Measurements from ENCODE around the gene RPL38. TPM values are rescaled to one million over a fixed set of nuclear protein-coding genes. Genes with fewer than 3 reads are reported as not detected.

The RPL38 gene
- polyA plus RNA-seq, 1 of the 3 experiments (the other 2 are of a cell fraction) = 4,154 TPM

DNA sequence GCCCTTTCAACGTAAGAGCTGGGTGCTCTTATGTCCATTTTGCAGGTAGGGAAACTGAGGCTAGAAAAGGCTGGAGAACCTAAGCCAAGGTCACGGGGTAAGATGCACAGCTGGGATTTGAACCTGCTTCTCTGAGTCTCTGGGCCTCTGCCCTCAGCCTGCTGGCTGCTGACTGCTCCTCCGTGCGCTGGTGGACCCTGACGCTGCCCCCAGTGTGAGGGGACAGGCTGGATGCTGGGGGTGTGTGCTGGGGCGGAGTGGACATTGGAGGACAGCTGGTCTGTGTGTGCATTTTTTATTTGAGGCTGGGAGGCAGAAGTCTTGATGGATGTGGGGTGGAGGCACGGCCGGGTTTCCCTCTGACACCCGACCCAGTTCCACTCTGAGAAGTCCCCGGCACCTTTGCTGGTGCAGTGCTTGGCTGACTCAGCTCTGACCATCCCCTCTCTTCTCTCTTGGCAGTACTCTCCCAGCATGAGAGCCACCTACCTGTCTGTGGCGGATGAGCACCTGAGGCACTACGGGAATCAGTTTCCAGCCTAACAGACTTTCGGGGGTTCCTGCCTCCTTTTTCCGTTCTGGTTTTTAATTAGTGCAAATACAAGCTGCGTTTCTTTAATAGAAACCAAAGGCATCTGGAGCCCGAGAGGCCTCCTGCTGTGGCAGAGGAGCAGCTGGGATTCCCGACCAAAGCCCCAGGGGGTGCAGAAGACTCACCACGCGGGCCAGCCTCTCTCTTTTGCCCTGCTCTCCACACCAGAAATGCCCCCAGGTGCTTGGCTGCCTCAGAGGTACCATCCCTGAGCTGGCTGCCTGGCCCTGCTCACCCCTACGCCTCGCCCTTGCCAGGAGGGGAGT, 56.4 kb downstream of the RPL38 start:
- no peaks in the 10 kb centered on the region for H4K20me1 ChIP-seq (ENCODE audit: insufficient read depth)
- peak; percentile 56 for DNase-seq
- H3K36me3 ChIP-seq (replicated peaks in 1 of 2; ENCODE audit: control insufficient read depth in 1 of 2, insufficient read depth in 2 of 2, low read length in 1 of 2) = no peaks in the 10 kb centered on the region
- no peak overlapping the region for H3K9ac ChIP-seq
- no peaks in the 10 kb centered on the region for H3F3A ChIP-seq (replicated peaks; ENCODE audit: insufficient read depth)
- H3K4me1 ChIP-seq (ENCODE audit: control insufficient read depth in 1 of 2, insufficient read depth in 2 of 2, low read depth in 1 of 2, low read length in 1 of 2) = peaks cover 0 to 5% of the 10 kb centered on the region in 2 experiments; a peak in 1 of 4 replicates
- ChIA-PET POLR2A (interaction anchor here (1.0 kb wide), 1 partner anchor 27 kb away, joined by 3 read pairs; no protein-coding TSS in a partner anchor), CTCF (interaction anchor here (0.6 to 3.3 kb wide), 15 partner anchors 11 to 120 kb away, joined by 3 to 15 read pairs (median 3); partner anchors contain the start of gene RPL38)
- WGBS (ENCODE audit: low lambda C conversion rate) = 70% methylated on average over 17 of the region's 21 CpGs
- no peaks in the 10 kb centered on the region for H3K79me2 ChIP-seq (ENCODE audit: insufficient read depth)
- no peak overlapping the region for H3K27ac ChIP-seq (ENCODE audit: low read depth in 2 of 2, low read length in 1 of 2)
- no peak for TF ChIP-seq EZH2phosphoT487 (IDR thresholded peaks at IDR 0.05; ENCODE audit: borderline replicate concordance, low read depth)
- TF ChIP-seq TEAD4 (IDR thresholded peaks at IDR 0.05; ENCODE audit: borderline replicate concordance, insufficient read depth) = no peak
- no peak for TF ChIP-seq MXI1 (IDR thresholded peaks at IDR 0.05; ENCODE audit: low read depth, low read length)
- TF ChIP-seq GABPA (IDR thresholded peaks at IDR 0.05; ENCODE audit: low read depth) = no peak
- no peak for TF ChIP-seq YY1 (IDR thresholded peaks at IDR 0.05; ENCODE audit: low read depth)
- TF ChIP-seq NRF1 (IDR thresholded peaks at IDR 0.05; ENCODE audit: low read depth, low read length) = no peak
- TF ChIP-seq FOSL2 (IDR thresholded peaks at IDR 0.05; ENCODE audit: borderline replicate concordance, low read depth) = no peak
- TF ChIP-seq RAD21 (IDR thresholded peaks at IDR 0.05; ENCODE audit: low read length) = no peak
- TF ChIP-seq EP300 (IDR thresholded peaks at IDR 0.05; ENCODE audit: borderline replicate concordance in 1 of 2, low read depth in 1 of 2, low read length in 1 of 2) = no peak
- TF ChIP-seq, protein P1, sequence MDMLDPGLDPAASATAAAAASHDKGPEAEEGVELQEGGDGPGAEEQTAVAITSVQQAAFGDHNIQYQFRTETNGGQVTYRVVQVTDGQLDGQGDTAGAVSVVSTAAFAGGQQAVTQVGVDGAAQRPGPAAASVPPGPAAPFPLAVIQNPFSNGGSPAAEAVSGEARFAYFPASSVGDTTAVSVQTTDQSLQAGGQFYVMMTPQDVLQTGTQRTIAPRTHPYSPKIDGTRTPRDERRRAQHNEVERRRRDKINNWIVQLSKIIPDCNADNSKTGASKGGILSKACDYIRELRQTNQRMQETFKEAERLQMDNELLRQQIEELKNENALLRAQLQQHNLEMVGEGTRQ (IDR thresholded peaks at IDR 0.05; ENCODE audit: borderline replicate concordance, low read depth, low read length) = no peak
- TF ChIP-seq TCF12 (IDR thresholded peaks at IDR 0.05) = no peak
- no peak for TF ChIP-seq RFX5 (IDR thresholded peaks at IDR 0.05; ENCODE audit: low read length)
- TF ChIP-seq, protein P2, sequence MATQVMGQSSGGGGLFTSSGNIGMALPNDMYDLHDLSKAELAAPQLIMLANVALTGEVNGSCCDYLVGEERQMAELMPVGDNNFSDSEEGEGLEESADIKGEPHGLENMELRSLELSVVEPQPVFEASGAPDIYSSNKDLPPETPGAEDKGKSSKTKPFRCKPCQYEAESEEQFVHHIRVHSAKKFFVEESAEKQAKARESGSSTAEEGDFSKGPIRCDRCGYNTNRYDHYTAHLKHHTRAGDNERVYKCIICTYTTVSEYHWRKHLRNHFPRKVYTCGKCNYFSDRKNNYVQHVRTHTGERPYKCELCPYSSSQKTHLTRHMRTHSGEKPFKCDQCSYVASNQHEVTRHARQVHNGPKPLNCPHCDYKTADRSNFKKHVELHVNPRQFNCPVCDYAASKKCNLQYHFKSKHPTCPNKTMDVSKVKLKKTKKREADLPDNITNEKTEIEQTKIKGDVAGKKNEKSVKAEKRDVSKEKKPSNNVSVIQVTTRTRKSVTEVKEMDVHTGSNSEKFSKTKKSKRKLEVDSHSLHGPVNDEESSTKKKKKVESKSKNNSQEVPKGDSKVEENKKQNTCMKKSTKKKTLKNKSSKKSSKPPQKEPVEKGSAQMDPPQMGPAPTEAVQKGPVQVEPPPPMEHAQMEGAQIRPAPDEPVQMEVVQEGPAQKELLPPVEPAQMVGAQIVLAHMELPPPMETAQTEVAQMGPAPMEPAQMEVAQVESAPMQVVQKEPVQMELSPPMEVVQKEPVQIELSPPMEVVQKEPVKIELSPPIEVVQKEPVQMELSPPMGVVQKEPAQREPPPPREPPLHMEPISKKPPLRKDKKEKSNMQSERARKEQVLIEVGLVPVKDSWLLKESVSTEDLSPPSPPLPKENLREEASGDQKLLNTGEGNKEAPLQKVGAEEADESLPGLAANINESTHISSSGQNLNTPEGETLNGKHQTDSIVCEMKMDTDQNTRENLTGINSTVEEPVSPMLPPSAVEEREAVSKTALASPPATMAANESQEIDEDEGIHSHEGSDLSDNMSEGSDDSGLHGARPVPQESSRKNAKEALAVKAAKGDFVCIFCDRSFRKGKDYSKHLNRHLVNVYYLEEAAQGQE (IDR thresholded peaks at IDR 0.05; ENCODE audit: low read depth, low read length) = no peak
- TF ChIP-seq, protein P3, sequence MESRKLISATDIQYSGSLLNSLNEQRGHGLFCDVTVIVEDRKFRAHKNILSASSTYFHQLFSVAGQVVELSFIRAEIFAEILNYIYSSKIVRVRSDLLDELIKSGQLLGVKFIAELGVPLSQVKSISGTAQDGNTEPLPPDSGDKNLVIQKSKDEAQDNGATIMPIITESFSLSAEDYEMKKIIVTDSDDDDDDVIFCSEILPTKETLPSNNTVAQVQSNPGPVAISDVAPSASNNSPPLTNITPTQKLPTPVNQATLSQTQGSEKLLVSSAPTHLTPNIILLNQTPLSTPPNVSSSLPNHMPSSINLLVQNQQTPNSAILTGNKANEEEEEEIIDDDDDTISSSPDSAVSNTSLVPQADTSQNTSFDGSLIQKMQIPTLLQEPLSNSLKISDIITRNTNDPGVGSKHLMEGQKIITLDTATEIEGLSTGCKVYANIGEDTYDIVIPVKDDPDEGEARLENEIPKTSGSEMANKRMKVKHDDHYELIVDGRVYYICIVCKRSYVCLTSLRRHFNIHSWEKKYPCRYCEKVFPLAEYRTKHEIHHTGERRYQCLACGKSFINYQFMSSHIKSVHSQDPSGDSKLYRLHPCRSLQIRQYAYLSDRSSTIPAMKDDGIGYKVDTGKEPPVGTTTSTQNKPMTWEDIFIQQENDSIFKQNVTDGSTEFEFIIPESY (IDR thresholded peaks at IDR 0.05; ENCODE audit: borderline replicate concordance, low read depth) = no peak
- no peak for TF ChIP-seq TAF1 (IDR thresholded peaks at IDR 0.05; ENCODE audit: borderline replicate concordance, low read depth, low read length)
- no peak for TF ChIP-seq FOXJ3 (CRISPR knock-in tag; IDR thresholded peaks at IDR 0.05)
- TF ChIP-seq, protein P4, sequence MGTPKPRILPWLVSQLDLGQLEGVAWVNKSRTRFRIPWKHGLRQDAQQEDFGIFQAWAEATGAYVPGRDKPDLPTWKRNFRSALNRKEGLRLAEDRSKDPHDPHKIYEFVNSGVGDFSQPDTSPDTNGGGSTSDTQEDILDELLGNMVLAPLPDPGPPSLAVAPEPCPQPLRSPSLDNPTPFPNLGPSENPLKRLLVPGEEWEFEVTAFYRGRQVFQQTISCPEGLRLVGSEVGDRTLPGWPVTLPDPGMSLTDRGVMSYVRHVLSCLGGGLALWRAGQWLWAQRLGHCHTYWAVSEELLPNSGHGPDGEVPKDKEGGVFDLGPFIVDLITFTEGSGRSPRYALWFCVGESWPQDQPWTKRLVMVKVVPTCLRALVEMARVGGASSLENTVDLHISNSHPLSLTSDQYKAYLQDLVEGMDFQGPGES (IDR thresholded peaks at IDR 0.05; ENCODE audit: low read depth, low read length) = no peak
- TF ChIP-seq, protein P5, sequence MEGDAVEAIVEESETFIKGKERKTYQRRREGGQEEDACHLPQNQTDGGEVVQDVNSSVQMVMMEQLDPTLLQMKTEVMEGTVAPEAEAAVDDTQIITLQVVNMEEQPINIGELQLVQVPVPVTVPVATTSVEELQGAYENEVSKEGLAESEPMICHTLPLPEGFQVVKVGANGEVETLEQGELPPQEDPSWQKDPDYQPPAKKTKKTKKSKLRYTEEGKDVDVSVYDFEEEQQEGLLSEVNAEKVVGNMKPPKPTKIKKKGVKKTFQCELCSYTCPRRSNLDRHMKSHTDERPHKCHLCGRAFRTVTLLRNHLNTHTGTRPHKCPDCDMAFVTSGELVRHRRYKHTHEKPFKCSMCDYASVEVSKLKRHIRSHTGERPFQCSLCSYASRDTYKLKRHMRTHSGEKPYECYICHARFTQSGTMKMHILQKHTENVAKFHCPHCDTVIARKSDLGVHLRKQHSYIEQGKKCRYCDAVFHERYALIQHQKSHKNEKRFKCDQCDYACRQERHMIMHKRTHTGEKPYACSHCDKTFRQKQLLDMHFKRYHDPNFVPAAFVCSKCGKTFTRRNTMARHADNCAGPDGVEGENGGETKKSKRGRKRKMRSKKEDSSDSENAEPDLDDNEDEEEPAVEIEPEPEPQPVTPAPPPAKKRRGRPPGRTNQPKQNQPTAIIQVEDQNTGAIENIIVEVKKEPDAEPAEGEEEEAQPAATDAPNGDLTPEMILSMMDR (IDR thresholded peaks at IDR 0.05) = no peak
- no peak overlapping the region for H3K4me2 ChIP-seq
- H3K9me3 ChIP-seq = no peaks in the 10 kb centered on the region
- H3K27me3 ChIP-seq (ENCODE audit: insufficient read depth) = no peaks in the 10 kb centered on the region
- no peak overlapping the region for H2AFZ ChIP-seq (ENCODE audit: low read depth)
- no peaks in the 10 kb centered on the region for H3K9me2 ChIP-seq
- no peak overlapping the region for H3K4me3 ChIP-seq (ENCODE audit: low read depth in 2 of 2, low read length in 1 of 2)

Data from SK-N-SH (cell line).